ENCODE measurements around the gene BDKRB2.
"Not testable (repeated sequence)": the region's sequence is repeated elsewhere in the genome, so short reads cannot be mapped to it uniquely, and the experiment has no call there.

Gene BDKRB2

GRCh38 chr14:96225213-96225612 is 20.6 kb downstream of the BDKRB2 start:
- DNase-seq (ENCODE audit: low read depth): no peak

- DNase-seq (ENCODE audit: low read depth): peak; percentile 62
Observed at GRCh38 chr14:96225745-96226151, 21.1 kb downstream of the BDKRB2 start.

- no peak for DNase-seq (ENCODE audit: low read depth)
Observed at GRCh38 chr14:96227428-96227827, 22.8 kb downstream of the BDKRB2 start.

- peak; percentile 60 for DNase-seq (ENCODE audit: low read depth)
Observed at GRCh38 chr14:96229315-96229714, 24.7 kb downstream of the BDKRB2 start.

GRCh38 chr14:96231056-96231455 is 26.4 kb downstream of the BDKRB2 start:
- DNase-seq (ENCODE audit: low read depth): no peak

- DNase-seq (ENCODE audit: low read depth): no peak
Observed at GRCh38 chr14:96231526-96232130, 27.0 kb downstream of the BDKRB2 start.

- no peak for DNase-seq (ENCODE audit: low read depth)
Observed at GRCh38 chr14:96232506-96232905, 27.9 kb downstream of the BDKRB2 start.

GRCh38 chr14:96233661-96234060 is 29.0 kb downstream of the BDKRB2 start:
- no peak for DNase-seq (ENCODE audit: low read depth)

- DNase-seq (ENCODE audit: low read depth): no peak
Observed at GRCh38 chr14:96235426-96235825, 30.8 kb downstream of the BDKRB2 start.

- DNase-seq (ENCODE audit: low read depth): no peak
Observed at GRCh38 chr14:96237641-96238040, 33.0 kb downstream of the BDKRB2 start.

- no peak for DNase-seq (ENCODE audit: low read depth)
Observed at GRCh38 chr14:96238676-96239265, 34.1 kb downstream of the BDKRB2 start.

GRCh38 chr14:96239711-96240141 is 35.1 kb downstream of the BDKRB2 start:
- peak; percentile 91 for DNase-seq (ENCODE audit: low read depth)

GRCh38 chr14:96240641-96241040 is 36.0 kb downstream of the BDKRB2 start:
- no peak for DNase-seq (ENCODE audit: low read depth)

- DNase-seq (ENCODE audit: low read depth): no peak
Observed at GRCh38 chr14:96242126-96242525, 37.5 kb downstream of the BDKRB2 start.

- DNase-seq (ENCODE audit: low read depth): peak; percentile 57
Observed at GRCh38 chr14:96243785-96244184, 39.1 kb downstream of the BDKRB2 start.

- not testable (repeated sequence) for DNase-seq (ENCODE audit: low read depth)
Observed at GRCh38 chr14:96245074-96245473, 40.4 kb downstream of the BDKRB2 start.

- DNase-seq (ENCODE audit: low read depth): peak; percentile 95
Observed at GRCh38 chr14:96245710-96246538, 41.3 kb downstream of the BDKRB2 start.

- peak; percentile 100 for DNase-seq (ENCODE audit: low read depth)
Observed at GRCh38 chr14:96246539-96246847, 41.9 kb downstream of the BDKRB2 start.

GRCh38 chr14:96247031-96247430 is 42.4 kb downstream of the BDKRB2 start:
- DNase-seq (ENCODE audit: low read depth): peak; percentile 81

- DNase-seq (ENCODE audit: low read depth): peak; percentile 99
Observed at GRCh38 chr14:96249029-96249428, 44.4 kb downstream of the BDKRB2 start.

GRCh38 chr14:96250485-96250884 is 45.8 kb downstream of the BDKRB2 start:
- no peak for DNase-seq (ENCODE audit: low read depth)

GRCh38 chr14:96251656-96252155 is 47.1 kb downstream of the BDKRB2 start:
- DNase-seq (ENCODE audit: low read depth): no peak

All from amniotic epithelial cell (primary cell).